Activated CD4-positive, alpha-beta T cell treated with anti-CD3 and anti-CD28 coated beads for 24 hours (primary cell): ENCODE results near the gene SFXN5.
A peak's percentile ranks its signal among the peaks of the same experiment; 100 is the strongest.

ENCODE experiments used
- DNase-seq, 2 donors: peaks; one replicate each; pipeline ENCODE4 v3.0.0-alpha.2; 2020; ENCODE audit warnings: low read depth in 2 of 2

SFXN5 gene

DNA sequence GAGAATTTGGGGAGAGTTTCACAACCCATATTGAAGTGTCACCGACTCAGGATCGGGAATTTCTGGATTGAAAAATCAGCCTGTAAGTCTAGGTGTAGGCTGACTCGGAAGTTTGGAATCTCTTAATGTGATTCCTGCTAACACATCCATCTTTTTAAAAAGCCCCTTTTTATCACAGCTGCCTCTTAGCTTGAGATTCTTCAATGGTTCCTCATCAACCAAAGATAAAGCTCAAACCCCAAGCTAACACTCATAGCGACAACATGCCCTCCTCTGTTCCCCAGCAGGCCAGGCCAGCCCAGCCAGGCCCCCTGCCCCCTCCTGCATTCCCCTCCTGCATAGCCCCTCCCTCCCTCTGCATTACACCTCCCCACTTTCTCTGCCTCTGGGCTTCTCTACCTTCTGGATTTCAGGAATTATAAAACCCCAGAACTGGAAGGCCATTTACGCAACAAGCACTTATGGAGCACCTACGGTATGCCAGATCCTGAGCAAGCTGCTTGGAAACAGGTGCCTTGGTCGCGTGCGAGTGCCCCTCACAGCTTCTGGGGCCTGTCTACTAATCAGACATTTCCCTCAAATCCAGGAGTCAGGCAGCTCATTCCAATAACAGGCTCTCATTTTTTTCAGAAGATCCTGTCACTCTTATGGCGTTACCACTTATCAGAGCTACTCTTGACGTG, 90.8 kb downstream of the SFXN5 start:
- DNase-seq: no peak

DNA sequence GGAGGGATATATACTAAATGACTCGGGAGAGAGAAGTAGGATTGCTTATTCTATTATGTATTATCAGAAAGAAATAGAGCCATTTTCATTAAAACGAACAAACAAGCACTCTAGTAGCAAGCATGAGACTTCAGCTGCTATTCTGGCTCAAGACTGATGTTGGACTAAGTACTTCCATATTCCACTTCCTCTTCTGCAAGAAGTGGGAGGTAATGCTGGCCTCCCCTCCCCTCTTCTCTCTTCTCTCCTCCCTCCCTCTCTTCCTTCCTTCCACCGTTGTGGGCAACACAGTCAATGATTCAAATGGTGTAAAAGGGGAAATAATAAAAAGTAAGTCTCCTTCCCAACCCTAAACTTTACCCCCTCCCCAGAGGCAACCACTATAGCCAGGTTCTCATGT, 91.6 kb downstream of the SFXN5 start:
- no peak for DNase-seq

- DNase-seq: no peak
Observed at GRCh38 chr2:72975017-72975416, 96.5 kb downstream of the SFXN5 start.

DNA sequence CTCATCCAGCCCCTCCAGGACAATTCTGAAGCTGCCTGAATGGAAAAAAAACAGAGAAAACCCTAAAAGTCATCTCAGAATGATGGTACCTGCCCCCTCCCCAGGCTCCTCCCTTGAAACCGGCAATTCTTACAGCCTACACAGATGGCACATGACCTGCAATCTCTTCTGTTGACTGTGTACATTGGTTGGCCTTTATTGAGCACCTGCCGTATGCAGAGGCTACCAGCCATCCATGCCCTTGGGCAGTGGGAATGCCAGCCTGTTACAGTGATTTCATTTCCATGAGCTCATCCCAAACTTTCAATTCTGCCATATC, 97.1 kb downstream of the SFXN5 start:
- no peak for DNase-seq

- DNase-seq: peak in 1 of 2 donors; percentile 8
Observed at GRCh38 chr2:72973566-72974435, 97.7 kb downstream of the SFXN5 start.

DNA sequence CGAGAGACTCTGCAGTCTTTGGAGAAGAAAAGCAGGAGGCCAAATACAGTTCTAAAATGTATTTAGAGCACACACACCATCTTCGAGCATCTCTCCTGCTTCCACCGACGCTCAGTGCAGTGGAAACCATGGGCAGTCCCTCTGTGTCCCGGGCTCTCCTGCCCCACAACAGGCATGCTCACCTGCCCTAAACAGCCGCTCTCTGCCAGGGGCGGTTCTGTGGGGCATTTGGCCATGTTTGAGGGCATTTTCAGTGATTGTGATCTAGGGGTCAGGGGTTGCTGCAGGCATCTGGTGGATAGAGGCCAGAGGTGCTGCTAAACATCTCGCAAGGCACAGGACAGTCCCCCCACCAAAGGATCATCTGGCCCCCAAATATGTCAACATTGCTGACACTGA, 98.4 kb downstream of the SFXN5 start:
- DNase-seq: no peak

DNA sequence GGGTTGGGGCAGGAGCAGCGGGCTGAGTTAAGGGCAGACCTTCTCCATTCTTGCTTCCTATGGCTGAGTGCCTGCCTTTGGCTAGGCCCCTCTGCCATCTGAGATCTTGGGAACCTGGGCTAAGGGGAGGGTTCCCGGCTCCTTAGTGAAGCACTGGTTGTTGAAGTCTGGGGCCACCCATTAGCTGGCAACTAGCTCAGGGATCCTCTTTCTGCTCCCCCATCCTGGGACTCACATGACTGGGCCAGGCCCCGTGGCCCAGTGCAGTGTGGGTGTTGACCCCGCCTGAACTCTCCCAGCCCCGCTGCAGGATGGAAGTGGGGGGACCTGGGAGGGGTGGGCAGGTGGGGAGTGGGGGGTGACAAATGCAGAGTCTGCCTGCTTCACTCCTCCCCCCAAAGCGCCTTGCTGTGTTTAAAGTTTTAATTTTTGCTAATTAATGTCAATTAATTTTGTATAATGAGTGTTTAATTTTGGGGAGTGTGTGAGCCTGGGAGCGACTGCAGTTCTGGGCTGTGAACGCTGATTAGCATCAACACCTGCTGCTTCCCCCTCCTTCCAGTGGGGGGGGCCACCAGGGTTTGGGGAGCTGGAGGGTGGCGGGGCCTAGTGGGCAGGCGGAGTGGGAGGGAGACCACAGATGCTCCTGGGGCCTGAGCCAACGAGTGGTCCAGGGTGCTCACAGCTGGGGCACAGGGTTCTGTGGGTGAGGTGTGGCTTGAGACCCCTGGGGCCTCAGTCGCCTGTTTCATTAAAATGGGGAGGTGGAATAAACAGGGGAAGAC, 99.0 kb downstream of the SFXN5 start:
- DNase-seq: no peak

GRCh38 chr2:72971036-72971435, 100.5 kb downstream of the SFXN5 start:
- DNase-seq: no peak

DNA sequence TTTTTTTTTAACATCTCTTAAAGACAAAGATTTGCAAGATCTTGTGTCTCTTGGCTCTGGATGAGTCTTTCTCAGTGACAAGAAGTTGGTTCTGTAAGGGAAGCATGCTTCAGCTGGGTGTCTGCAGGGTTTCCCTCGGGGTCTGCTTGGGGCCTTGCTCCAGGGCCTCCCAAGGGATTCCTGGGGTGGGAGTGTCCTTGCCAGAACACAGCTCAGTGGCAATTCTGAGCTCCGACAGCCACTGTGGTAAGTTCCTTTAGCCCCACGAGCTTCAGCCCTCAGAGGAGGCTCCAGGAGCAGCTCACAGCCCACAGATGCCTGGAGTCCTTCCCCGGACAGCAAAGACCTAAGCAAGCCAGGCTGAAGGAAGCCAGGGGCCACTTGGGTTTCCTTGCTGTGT, 101.8 kb downstream of the SFXN5 start:
- DNase-seq: no peak

DNA sequence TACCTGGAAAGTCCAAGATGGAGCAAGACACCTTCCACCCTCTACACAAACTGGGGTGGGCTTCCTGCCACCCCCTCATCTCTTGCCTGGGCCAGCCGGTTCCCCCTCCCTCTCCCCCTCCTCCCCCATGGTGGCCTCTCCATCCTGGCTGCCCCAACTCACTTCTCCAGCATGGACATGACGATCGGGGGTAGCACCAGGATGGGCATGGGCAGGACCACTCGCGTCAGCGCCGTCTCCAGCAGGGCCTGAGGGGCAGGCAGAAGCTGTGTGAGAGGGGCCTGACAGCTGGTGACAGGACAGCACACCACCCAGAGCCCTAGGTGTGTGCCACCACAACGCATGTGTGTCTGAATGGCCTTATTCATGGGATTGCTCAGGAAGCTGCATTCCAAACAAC, 103.2 kb downstream of the SFXN5 start:
- no peak for DNase-seq

GRCh38 chr2:72965770-72966450, 105.6 kb downstream of the SFXN5 start:
- no peak for DNase-seq

DNA sequence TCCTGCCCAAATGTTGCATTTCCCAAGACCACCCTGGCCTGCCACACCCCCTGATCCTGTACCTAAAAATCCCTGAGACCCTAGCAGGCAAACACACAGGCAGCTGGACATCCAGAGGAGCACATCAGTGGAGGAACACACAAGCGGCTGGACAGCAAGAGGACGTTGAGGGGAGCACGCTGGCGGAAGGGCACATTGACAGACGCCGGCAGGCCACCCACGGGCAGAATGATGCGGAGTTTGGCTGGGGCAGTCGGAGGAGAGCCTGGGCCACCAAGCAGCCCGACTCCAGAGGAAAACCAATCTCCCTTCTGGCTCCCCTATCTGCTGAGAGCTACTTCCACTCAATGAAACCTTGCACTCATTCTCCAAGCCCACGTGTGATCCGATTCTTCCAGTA, 106.5 kb downstream of the SFXN5 start:
- no peak for DNase-seq

DNA sequence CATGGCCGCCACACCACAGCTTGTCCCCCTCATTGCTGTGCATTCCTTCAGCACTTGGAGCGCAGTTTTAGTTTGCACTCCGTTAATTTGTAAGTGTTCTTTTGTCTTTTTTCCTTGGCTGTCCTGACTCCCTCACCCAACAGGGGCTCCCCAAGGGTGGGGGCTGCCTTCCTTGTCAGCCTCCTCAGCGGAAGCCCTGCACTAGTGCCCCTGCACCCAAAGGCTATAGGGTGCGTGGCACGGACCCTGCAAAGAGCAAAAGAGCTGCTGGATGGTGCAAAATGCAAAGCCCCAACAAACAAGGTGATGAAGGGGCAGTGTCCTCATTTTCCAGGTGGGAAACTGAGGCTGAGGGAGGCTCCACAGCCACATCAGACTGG, 107.4 kb downstream of the SFXN5 start:
- DNase-seq: no peak

DNA sequence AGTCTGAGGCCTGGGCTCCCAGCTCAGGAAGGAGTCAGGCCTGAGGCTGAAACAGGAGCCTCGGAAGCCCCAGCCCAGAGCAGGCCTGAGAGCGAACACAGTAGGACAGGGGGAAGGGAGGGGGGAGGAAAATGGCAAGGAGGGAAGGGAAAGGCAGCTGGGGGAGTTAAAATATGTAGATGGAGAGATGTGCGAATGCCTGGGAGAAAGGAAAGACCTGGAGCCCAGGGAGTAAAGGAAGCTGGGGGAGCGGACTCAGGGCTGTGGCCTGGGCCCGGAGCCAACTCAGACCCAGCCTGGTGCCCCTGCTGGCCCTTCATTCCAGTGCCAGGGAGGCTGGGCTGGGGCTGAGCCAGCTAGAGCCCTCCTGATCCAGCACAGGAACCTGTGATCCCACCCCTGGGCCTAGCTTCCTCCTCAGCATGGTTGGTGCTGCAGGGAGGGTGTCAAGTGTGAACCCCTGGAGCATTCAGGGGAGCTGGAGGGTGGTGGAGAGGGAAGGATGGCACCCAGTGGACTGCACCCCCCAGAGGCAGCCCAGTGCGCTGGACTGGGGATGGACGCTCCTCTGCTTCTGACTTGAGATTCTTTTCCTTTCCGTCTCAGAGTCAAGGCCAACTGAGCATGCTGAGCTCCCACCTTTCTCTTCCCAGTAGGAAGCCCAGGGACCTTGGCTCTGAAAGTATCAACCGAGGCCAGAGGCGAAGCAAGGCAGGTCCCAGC, 107.9 kb downstream of the SFXN5 start:
- no peak for DNase-seq

DNA sequence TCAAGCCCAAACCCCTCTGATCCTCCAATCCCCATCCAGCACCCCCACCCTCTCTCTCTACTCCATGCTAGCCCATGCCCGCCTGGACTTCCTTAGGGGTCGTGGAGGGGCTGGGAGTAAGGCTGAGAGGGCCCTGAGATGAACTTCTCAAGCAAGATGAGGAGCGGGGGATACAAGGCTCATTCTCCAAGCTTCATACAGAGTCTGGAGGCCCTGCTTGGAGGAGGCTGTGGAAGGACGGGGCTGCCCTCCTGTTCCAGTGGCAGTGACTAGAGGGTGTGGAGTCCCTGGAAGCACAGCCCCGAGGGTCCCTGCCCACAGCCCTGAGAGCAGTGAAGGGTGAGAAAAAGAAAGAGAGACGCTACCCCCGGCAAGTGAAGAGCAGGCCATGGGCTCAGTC, 108.6 kb downstream of the SFXN5 start:
- DNase-seq: no peak

- no peak for DNase-seq
Observed at GRCh38 chr2:72961853-72962468, 109.6 kb downstream of the SFXN5 start.

GRCh38 chr2:72961036-72961720, 110.3 kb downstream of the SFXN5 start:
- DNase-seq: no peak

DNA sequence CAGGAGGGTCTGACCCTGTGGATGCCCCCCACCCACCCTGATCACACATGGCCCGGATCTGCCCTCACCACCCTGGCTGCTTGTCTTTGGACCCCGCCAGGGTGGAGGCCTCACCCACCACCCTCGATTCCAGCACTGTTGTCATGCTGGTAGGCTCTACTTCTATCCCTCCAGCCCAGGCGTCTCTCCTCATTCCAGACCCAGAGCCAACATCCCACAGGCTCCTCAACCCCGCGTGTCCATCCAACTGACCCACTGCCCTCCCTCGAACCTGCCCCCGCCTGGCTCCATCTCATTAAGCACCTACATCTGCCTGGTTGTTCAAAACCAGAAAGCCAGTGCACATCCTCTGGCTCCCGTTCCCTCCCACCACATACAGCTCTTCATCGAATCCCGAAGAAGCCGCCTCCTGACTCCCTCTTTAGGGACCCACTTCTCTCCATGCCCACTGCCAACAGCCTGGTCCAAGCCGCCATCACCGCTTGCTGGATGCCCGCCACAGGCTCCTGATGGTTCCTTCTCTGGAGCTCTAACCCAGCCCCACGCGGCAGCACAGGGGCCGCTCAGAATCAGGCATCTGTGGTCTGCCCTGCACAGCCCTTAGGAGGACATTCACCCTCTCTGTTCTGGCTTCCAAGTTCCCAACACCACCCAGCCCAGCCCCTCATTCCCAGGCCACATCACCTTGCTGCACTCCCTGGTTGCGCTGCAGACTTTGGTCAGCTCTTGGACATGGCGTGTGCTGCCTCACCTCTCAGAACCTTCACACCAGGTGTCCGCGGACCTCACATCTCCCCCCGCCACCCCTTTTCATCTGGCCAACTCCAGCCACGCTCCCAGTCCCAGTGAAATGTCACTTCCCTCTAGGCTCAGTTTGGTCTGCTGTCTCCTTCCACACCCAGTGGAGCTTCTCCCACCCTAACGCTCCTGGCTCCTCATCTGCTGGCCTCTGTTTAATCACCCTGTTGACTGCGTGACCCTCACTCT, 111.2 kb downstream of the SFXN5 start:
- no peak for DNase-seq

DNA sequence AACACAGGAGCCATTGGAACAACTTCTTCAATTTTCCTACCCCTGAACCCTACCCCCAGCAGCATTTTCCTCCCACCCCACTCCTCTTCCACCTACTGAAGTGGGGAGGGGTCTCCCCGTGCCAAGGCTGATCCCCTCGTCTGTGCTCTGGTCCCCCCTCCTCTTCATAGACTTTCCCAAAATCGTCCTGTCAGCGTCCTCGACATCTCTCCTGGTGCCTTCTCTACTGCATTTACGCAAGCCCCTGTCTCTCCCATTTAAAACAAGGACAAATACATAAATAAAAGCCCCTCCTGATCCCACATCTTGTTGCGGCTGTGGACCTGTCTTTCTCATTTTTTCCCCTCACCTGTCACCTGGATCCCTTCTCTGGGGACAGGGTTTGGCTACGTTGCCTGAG, 112.0 kb downstream of the SFXN5 start:
- no peak for DNase-seq
